Lung (tissue), 12 donors: ENCODE results near the gene ACTN4. TPM values are rescaled to one million over a fixed set of nuclear protein-coding genes. Genes with fewer than 3 reads are reported as not detected.

Experiments
- ATAC-seq: fragments of 200-7000 bp; cut with Tn5 transposase; one replicate; pipeline ENCODE4 v1.9.1; 2020; ENCODE audit warnings: moderate number of reproducible peaks; ENCODE audit not compliant: insufficient read depth, low FRiP score
- DNase-seq, 3 donors: peaks; one replicate each; pipeline ENCODE4 v3.0.0-alpha.2; 2013 to 2017
- H3K27ac ChIP-seq, 2 donors: one replicate each; pipeline ENCODE4 v1.5.1; 2013; ENCODE audit warnings: mild to moderate bottlenecking in 2 of 2, moderate library complexity in 2 of 2, control low read depth in 1 of 2, inconsistent platforms in 1 of 2, low read depth in 1 of 2, low read length in 1 of 2
- H3K27me3 ChIP-seq, 3 donors: one replicate each; pipeline ENCODE4 v1.5.1; 2013; ENCODE audit warnings: low read length in 2 of 3; ENCODE audit not compliant: control insufficient read depth in 3 of 3, insufficient read depth in 3 of 3
- H3K36me3 ChIP-seq, 4 donors: one replicate each; pipeline ENCODE4 v1.5.1; 2013; ENCODE audit warnings: low read length in 4 of 4, mild to moderate bottlenecking in 1 of 4, moderate library complexity in 1 of 4; ENCODE audit not compliant: control insufficient read depth in 4 of 4, insufficient read depth in 4 of 4
- H3K4me1 ChIP-seq, 5 donors: one replicate each; pipeline ENCODE4 v1.5.1; 2013; ENCODE audit warnings: low read length in 5 of 5, mild to moderate bottlenecking in 2 of 5, moderate library complexity in 1 of 5; ENCODE audit not compliant: control insufficient read depth in 5 of 5, insufficient read depth in 5 of 5
- H3K4me3 ChIP-seq: one replicate; pipeline ENCODE4 v1.5.1; 2013; ENCODE audit warnings: mild to moderate bottlenecking, control low read depth, moderate library complexity
- H3K9ac ChIP-seq, 2 donors: one replicate each; pipeline ENCODE4 v1.5.1; 2013; ENCODE audit warnings: low read length in 2 of 2, control low read depth in 1 of 2; ENCODE audit not compliant: insufficient read depth in 1 of 2
- H3K9me3 ChIP-seq, 4 donors: one replicate each; pipeline ENCODE4 v1.5.1; 2013; ENCODE audit warnings: low read length in 3 of 4, mild to moderate bottlenecking in 1 of 4, moderate library complexity in 1 of 4; ENCODE audit not compliant: control insufficient read depth in 4 of 4, insufficient read depth in 3 of 4
- CTCF ChIP-seq: IDR thresholded peaks from 2 replicates; pipeline ENCODE4 v1.5.1; 2012; ENCODE audit warnings: mild to moderate bottlenecking; ENCODE audit errors: control extremely low read depth, extremely low read depth
- WGBS, 2 donors: extraction: QIAGEN DNeasy Blood & Tissue Kit; methylation state at CpG; one replicate each; pipeline ENCODE4 v1.1.7; 2013; 5-methylcytosine and 5-hydroxymethylcytosine counted together
- polyA plus RNA-seq, 2 donors: library from polyadenylated mRNA; stranded (reverse); fragments of 200-250 nt; gene quantifications; one replicate each; pipeline ENCODE4 v1.2.1, GENCODE V29; 2013
- total RNA-seq, 2 donors: library from RNA; depleted of rRNA in 1 of 2; stranded (reverse); fragments of >200 nt in 1 of 2; gene quantifications; one replicate each; pipeline ENCODE4 v1.2.1, GENCODE V29; 2014 to 2021
- donor health status: control.
- donor health status: control.
- donor health status: Bipolar disorder and iron deficiency.
- donor health status: healthy.
- donor health status: DM: yes; HTN: yes; CAD: no.

Gene ACTN4
- total and polyA plus RNA-seq, 4 donors: 229 to 552 (median 367) TPM

- Histone ChIP-seq H3K4me1 (no peaks in the 10 kb centered on the region), H3K9ac (no peak overlapping the region), H3K36me3 (no peaks in the 10 kb centered on the region), H3K27me3 (no peaks in the 10 kb centered on the region), H3K9me3 (no peaks in the 10 kb centered on the region), H3K27ac (no peak overlapping the region), H3K4me3 (no peak overlapping the region)
- ATAC-seq (no peak), DNase-seq (no peak)
- 79 to 85% methylated on average over 18 to 20 of the region's 20 CpGs for WGBS, 2 donors
- TF ChIP-seq CTCF: no peak
Measured at GRCh38 chr19:38743394-38744297, 96.2 kb downstream of the ACTN4 start.

- 89 to 92% methylated on average over 10 of the region's 10 CpGs for WGBS, 2 donors
- H3K9me3 ChIP-seq: no peaks in the 10 kb centered on the region
Measured at GRCh38 chr19:38744298-38744681, 96.8 kb downstream of the ACTN4 start, which contains the start of gene CAPN12. Gene CAPN12 (minus strand): TSS chr19:38744474. CDS start chr19:38744165, 309 bp downstream.

GRCh38 chr19:38744874-38745273 is 97.4 kb downstream of the ACTN4 start:
- no peaks in the 10 kb centered on the region for H3K27me3 ChIP-seq
- DNase-seq (no peak), ATAC-seq (no peak)
- no peaks in the 10 kb centered on the region for H3K4me1 ChIP-seq
- no peak overlapping the region for H3K4me3 ChIP-seq
- WGBS, 2 donors: 89 to 90% methylated on average over 6 of the region's 6 CpGs
- TF ChIP-seq CTCF: no peak
- no peak overlapping the region for H3K9ac ChIP-seq
- no peaks in the 10 kb centered on the region for H3K9me3 ChIP-seq
- no peaks in the 10 kb centered on the region for H3K36me3 ChIP-seq
- H3K27ac ChIP-seq: no peak overlapping the region

More at GRCh38 chr19:38744298-38744681, 96.8 kb downstream of the ACTN4 start, which contains the start of gene CAPN12:
- Histone ChIP-seq H3K4me3 (no peak within 1 kb of the TSS), H3K9ac (no peak within 1 kb of the TSS), H3K36me3 (no peaks in the 10 kb centered on the region), H3K27ac (no peak within 1 kb of the TSS), H3K27me3 (no peaks in the 10 kb centered on the region), H3K4me1 (no peaks in the 10 kb centered on the region)
- TF ChIP-seq CTCF: no peak
- no peak for ATAC-seq
- DNase-seq: no peak
